Tibial artery (tissue), 4 donors: Measurements from ENCODE around the gene BCL2L12.
A peak's percentile ranks its signal among the peaks of the same experiment; 100 is the strongest.
"Not testable (repeated sequence)": the region's sequence is repeated elsewhere in the genome, so short reads cannot be mapped to it uniquely, and the experiment has no call there.

Experiments
- DNase-seq, 2 donors: peaks; one replicate each; pipeline ENCODE4 v3.0.0-alpha.2; 2019
- H3K27ac ChIP-seq, 2 donors: fragments of 200-600 bp; sonication (generic) in 1 of 2; 1 replicate in 1 of 2; 2 replicates in 1 of 2; pipeline ENCODE4 v1.5.1; 2018 to 2019; ENCODE audit warnings: mild to moderate bottlenecking in 1 of 2
- H3K27me3 ChIP-seq, 2 donors: fragments of 200-600 bp; sonication (generic) in 1 of 2; one replicate each; pipeline versions ENCODE4 v1.5.1 to v1.6.0; 2016 to 2019
- H3K36me3 ChIP-seq, 3 donors: fragments of 200-600 bp; sonication (generic) in 2 of 3; one replicate each; pipeline ENCODE4 v1.5.1; 2016 to 2019; ENCODE audit warnings: mild to moderate bottlenecking in 2 of 3
- H3K4me1 ChIP-seq, 4 donors: fragments of 200-600 bp; sonication (generic) in 2 of 4; 1 replicate in 3 of 4; 2 replicates in 1 of 4; pipeline ENCODE4 v1.5.1; 2016 to 2019
- H3K4me3 ChIP-seq, 2 donors: fragments of 200-600 bp; sonication (generic) in 1 of 2; 1 replicate in 1 of 2; 2 replicates in 1 of 2; pipeline ENCODE4 v1.5.1; 2018 to 2019; ENCODE audit warnings: mild to moderate bottlenecking in 2 of 2
- H3K9me3 ChIP-seq, 3 donors: fragments of 200-600 bp; sonication (generic) in 1 of 3; one replicate each; pipeline ENCODE4 v1.5.1; 2016 to 2019
- intact Hi-C: fragments of 100-400 bp; cut with DNase I; formaldehyde crosslinking; loops from one replicate; pipeline ENCODE4 v1.15.0; 2023; ENCODE audit warnings: low total_unique reads
- TF ChIP-seq, protein P1 (sequence below), 2 experiments: fragments of 200-600 bp in 1 of 2; fragments of 450-650 bp in 1 of 2; IDR thresholded peaks; one replicate each; pipeline ENCODE4 v1.5.1; 2017 to 2019; ENCODE audit warnings: antibody characterized with exemption in 2 of 2, mild to moderate bottlenecking in 1 of 2, moderate library complexity in 1 of 2

BCL2L12 gene, protein sequence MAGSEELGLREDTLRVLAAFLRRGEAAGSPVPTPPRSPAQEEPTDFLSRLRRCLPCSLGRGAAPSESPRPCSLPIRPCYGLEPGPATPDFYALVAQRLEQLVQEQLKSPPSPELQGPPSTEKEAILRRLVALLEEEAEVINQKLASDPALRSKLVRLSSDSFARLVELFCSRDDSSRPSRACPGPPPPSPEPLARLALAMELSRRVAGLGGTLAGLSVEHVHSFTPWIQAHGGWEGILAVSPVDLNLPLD

DNA sequence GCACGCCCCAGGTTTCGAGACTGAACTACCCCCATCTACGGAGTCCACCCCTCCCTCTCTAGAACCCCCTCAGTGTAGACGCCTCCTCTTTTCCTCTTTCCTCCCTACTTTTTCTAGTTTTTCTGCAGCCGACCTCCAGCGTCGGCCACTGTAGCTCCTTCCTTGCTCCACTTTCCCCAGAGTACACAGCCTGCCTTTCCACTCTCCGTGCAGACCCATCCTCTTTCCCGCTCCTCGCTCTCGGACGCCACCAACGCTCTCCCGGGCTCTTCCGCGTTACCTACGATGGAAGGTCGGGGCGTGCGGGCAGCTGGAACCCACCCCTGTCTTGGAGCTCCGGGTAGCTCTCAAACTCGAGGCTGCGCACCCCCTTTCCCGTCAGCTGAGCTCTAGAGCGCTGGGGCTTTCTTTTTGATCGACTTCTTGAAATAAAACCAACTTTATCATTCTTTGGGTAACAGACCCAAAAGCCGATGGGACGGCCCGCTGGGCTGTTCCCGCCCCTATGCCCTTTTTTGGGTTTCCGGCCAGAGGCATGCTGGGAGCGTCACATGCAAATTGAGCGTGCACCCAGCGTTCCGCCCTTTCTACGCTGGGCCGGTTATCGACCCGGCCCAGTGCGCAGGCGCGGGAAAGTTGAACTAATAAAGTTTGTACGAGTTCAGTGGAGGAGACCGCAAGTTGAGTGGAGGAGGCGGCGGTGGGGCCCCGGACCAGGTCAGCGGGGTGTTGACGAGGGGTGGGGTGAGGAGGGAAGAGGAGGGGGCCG is at the start of gene BCL2L12, which contains the start of gene IRF3:
Gene BCL2L12 (plus strand): TSS at position 583 of the 769 bp plus-strand sequence. CDS start 760 bp downstream, outside the sequence.
Gene IRF3 (minus strand): TSS at position 507 of the 769 bp plus-strand sequence. CDS start 1,019 bp downstream, outside the sequence.
- DNase-seq = peak; percentile 97 to 99
- Histone ChIP-seq H3K4me3 (peak within 1 kb of the TSS; percentile 77 to 78), H3K9me3 (no peaks in the 10 kb centered on the region), H3K27me3 (no peaks in the 10 kb centered on the region), H3K4me1 (peaks cover 0 to 32% (median 18%) of the 10 kb centered on the region in 4 donors), H3K36me3 (peaks cover 17 to 34% (median 27%) of the 10 kb centered on the region in 3 donors), H3K27ac (peak within 1 kb of the TSS; percentile 91 to 93)
- intact Hi-C loops = no loop called here
- TF ChIP-seq, protein P1, sequence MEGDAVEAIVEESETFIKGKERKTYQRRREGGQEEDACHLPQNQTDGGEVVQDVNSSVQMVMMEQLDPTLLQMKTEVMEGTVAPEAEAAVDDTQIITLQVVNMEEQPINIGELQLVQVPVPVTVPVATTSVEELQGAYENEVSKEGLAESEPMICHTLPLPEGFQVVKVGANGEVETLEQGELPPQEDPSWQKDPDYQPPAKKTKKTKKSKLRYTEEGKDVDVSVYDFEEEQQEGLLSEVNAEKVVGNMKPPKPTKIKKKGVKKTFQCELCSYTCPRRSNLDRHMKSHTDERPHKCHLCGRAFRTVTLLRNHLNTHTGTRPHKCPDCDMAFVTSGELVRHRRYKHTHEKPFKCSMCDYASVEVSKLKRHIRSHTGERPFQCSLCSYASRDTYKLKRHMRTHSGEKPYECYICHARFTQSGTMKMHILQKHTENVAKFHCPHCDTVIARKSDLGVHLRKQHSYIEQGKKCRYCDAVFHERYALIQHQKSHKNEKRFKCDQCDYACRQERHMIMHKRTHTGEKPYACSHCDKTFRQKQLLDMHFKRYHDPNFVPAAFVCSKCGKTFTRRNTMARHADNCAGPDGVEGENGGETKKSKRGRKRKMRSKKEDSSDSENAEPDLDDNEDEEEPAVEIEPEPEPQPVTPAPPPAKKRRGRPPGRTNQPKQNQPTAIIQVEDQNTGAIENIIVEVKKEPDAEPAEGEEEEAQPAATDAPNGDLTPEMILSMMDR (IDR thresholded peaks at IDR 0.05) = no peak

DNA sequence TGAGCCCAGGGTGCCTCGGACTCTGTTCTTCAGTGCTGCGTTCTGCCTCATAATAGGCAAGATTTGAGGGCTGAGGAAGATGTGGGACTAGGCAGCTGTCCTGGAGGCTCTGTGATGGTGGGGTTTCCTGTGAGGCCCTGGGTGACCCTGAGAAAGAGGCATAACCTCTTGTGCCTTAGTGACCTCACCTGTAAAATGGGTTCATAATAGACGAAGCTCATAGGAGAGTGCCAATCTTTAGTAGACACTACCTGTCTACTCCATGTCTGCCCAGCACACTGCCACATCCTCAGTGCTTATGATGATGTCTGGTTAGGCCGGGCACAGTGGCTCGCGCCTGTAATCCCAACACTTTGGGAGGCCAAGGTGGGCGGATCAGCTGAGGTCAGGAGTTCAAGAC is 49.2 kb upstream of the BCL2L12 start:
- H3K4me1 ChIP-seq = peaks cover 0 to 7% (median 0%) of the 10 kb centered on the region in 4 donors
- DNase-seq = no peak
- TF ChIP-seq, protein P1 (IDR thresholded peaks at IDR 0.05) = no peak
- no peaks in the 10 kb centered on the region for H3K27me3 ChIP-seq
- intact Hi-C loops = no loop called here
- no peak overlapping the region for H3K27ac ChIP-seq
- H3K9me3 ChIP-seq = no peaks in the 10 kb centered on the region
- H3K4me3 ChIP-seq = no peak overlapping the region
- peaks cover 35 to 90% (median 64%) of the 10 kb centered on the region in 3 donors for H3K36me3 ChIP-seq

DNA sequence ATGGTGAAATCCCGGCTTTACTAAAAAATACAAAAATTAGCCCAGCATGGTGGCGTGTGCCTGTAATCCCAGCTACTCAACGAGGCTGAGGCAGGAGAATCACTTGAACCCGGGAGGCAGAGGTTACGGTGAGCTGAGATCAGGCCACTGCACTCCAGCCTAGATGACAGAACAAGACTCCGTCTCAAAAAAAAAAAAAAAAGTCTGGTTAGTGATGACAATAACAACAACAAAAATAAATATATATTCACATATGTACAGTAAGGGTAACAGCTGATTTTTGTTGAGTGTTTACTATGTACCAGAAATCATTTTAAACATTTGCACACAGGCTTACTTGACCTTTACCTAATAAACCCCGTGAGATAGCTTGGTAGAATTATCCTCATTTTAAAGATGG is 48.8 kb upstream of the BCL2L12 start:
- no peaks in the 10 kb centered on the region for H3K27me3 ChIP-seq
- no peaks in the 10 kb centered on the region for H3K9me3 ChIP-seq
- peaks cover 40 to 94% (median 67%) of the 10 kb centered on the region in 3 donors for H3K36me3 ChIP-seq
- DNase-seq = no peak
- intact Hi-C loops = no loop called here
- H3K4me3 ChIP-seq = no peak overlapping the region
- TF ChIP-seq, protein P1 (IDR thresholded peaks at IDR 0.05) = no peak
- H3K4me1 ChIP-seq = peaks cover 0 to 7% (median 0%) of the 10 kb centered on the region in 4 donors
- no peak overlapping the region for H3K27ac ChIP-seq

DNA sequence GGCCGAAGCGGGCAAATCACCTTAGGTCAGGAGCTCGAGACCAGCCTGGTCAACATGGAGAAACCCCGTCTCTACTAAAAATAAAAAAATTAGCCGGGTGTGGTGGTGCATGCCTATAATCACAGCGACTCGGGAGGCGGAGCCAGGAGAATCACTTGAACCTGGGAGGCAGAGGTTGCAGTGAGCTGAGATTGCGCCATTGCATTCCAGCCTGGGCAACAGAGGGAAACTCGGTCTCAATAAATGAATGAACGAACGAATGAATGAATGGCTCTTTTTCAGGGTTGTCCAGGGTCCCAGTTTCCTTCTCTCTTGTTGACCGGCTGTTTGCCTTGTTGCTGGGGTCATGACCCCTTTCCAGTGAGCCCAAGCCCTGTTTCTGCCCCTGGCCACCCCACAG is 47.9 kb upstream of the BCL2L12 start:
- not testable (repeated sequence) for H3K9me3 ChIP-seq, H3K4me1 ChIP-seq

DNA sequence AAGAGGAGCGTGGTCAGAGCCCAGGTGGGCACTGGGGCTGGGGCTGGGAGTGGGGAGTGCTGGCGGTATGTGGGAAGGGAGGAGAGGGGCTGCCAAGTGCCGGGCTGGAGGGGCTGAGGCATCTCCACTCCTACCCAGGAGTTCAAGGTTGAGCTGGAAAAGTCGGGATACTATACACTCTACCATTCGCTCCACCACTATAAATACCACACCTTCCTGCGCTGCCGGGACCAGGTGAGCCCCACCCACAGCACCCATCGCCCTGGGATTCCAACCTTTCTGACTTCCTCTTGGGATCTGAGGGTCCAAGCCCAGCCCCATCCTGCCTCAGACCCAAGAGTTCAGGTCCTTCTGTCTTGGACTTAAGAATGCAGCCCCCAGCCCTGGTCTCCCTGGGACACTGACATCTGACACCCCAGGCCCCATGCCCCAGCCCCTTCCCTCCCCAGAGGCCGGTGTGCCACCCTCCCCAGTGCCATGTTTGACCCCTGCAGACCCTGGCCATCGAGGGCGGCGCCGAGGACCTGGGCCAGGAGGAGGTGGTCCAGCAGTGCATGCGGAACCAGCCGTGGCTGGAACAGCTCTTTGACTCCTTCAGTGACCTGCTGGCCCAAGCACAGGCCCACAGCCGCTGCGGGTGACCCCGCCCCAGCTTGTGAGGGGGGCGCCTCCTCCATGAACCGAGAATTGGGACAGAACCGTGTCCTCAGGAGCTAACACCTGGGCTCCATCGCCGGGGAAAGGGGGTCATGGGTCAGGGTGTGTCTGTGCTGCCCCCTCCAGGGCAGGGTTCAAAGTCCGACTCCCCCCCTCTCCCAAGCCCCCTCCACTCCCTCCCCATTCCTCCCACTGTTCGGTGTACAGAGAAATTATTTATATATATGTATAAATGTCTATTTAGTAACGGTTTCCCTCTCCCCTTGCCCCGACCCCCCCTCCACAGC is 40.5 kb upstream of the BCL2L12 start:
- Histone ChIP-seq H3K4me1 (peaks cover 0 to 6% (median 2%) of the 10 kb centered on the region in 4 donors), H3K4me3 (no peak overlapping the region), H3K36me3 (peaks cover 11 to 61% (median 41%) of the 10 kb centered on the region in 3 donors), H3K27me3 (no peaks in the 10 kb centered on the region), H3K9me3 (no peaks in the 10 kb centered on the region), H3K27ac (no peak overlapping the region)
- TF ChIP-seq, protein P1 (IDR thresholded peaks at IDR 0.05) = no peak
- DNase-seq = no peak
- intact Hi-C loops = no loop called here

More for the DNA sequence above, 47.9 kb upstream of the BCL2L12 start:
- peaks cover 40 to 95% (median 67%) of the 10 kb centered on the region in 3 donors for H3K36me3 ChIP-seq
- intact Hi-C loops, H3K27ac ChIP-seq, DNase-seq, H3K4me3 ChIP-seq, H3K27me3 ChIP-seq: not testable (repeated sequence)
